Psoas muscle (tissue), 8 donors: Measurements from ENCODE around the gene PCDHGB6. TPM values are rescaled to one million over a fixed set of nuclear protein-coding genes. Genes with fewer than 3 reads are reported as not detected.

Experiments
- ATAC-seq, 4 donors: fragments of 200-7000 bp; cut with Tn5 transposase; one replicate each; pipeline ENCODE4 v1.9.1; 2020; ENCODE audit warnings: moderate library complexity in 3 of 4, mild to moderate bottlenecking in 2 of 4
- DNase-seq, 2 donors: peaks; one replicate each; pipeline ENCODE4 v3.0.0-alpha.2; 2020
- H3K27ac ChIP-seq: fragments of 200-600 bp; one replicate; pipeline ENCODE4 v1.8.0; 2022
- H3K27me3 ChIP-seq, 3 donors: fragments of 200-600 bp in 1 of 3; one replicate each; pipeline versions ENCODE4 v1.6.1 to v1.8.0; 2013 to 2022; ENCODE audit warnings: low read length in 2 of 3, mild to moderate bottlenecking in 2 of 3, moderate library complexity in 1 of 3; ENCODE audit not compliant: insufficient read depth in 3 of 3
- H3K36me3 ChIP-seq, 2 donors: fragments of 200-600 bp in 1 of 2; one replicate each; pipeline versions ENCODE4 v1.6.1 to v1.8.0; 2013 to 2022; ENCODE audit warnings: low read depth in 1 of 2, mild to moderate bottlenecking in 1 of 2, moderate library complexity in 1 of 2; ENCODE audit not compliant: insufficient read depth in 1 of 2
- H3K4me1 ChIP-seq: fragments of 200-600 bp; one replicate; pipeline ENCODE4 v1.8.0; 2022
- H3K4me3 ChIP-seq: fragments of 200-600 bp; one replicate; pipeline ENCODE4 v1.8.0; 2022; ENCODE audit warnings: mild to moderate bottlenecking
- H3K9me3 ChIP-seq: fragments of 200-600 bp; one replicate; pipeline ENCODE4 v1.8.0; 2022
- WGBS, 3 donors: extraction: QIAGEN DNeasy Blood & Tissue Kit; methylation state at CpG; one replicate each; pipeline versions ENCODE4 v1.1.6 to v1.1.7; 2013; 5-methylcytosine and 5-hydroxymethylcytosine counted together
- intact Hi-C, 2 donors: fragments of 100-400 bp; cut with DNase I; formaldehyde crosslinking; loops; one replicate each; pipeline versions ENCODE4 v1.11.0 to v1.14.2; 2022
- polyA plus RNA-seq, 3 donors: library from polyadenylated mRNA; stranded (reverse); fragments of 200-250 nt; gene quantifications; one replicate each; pipeline ENCODE4 v1.2.3, GENCODE V29; 2013
- total RNA-seq, 4 donors: library from RNA; stranded (reverse); fragmentation: NEBNext Ultra II Directional in 2 of 4; extraction: Animal tissue kit (Norgen Biotek cat#: 25700) in 2 of 4; gene quantifications; one replicate each; pipeline versions ENCODE4 v1.2.1 to v1.2.4, GENCODE V29; 2021 to 2023
- TF ChIP-seq, protein P1 (sequence below): fragments of 200-600 bp; IDR thresholded peaks from one replicate; pipeline ENCODE4 v1.8.0; 2022; ENCODE audit warnings: antibody characterized with exemption
- donor health status: healthy with polysubstance abuse.
- donor health status: DM: no; HTN: no; CAD: no; lungs with moderate emphysema.
- donor health status: Bipolar disorder and iron deficiency.
- donor health status: healthy.
- donor health status: DM: yes; HTN: yes; CAD: no.
- donor health status: DM: no; HTN: no; CAD: no.
- donor health status: DM: no; HTN: no; CAD: no.
- donor health status: DM: yes; HTN: yes; CAD: no.

The PCDHGB6 gene
- total and polyA plus RNA-seq, 7 donors, result 0.46 to 4.1 (median 2.0) TPM

GRCh38 chr5:141437221-141437620 is 29.4 kb downstream of the PCDHGB6 start:
- intact Hi-C loops, result no loop called here
- ATAC-seq, result no peak
- peaks cover 1% of the 10 kb centered on the region for H3K9me3 ChIP-seq
- no peaks in the 10 kb centered on the region for H3K36me3 ChIP-seq
- no peak overlapping the region for H3K27ac ChIP-seq
- WGBS, 3 donors, result 87 to 96% (median 95%) methylated on average over 2 of the region's 2 CpGs
- no peaks in the 10 kb centered on the region for H3K4me1 ChIP-seq
- TF ChIP-seq, protein P1, sequence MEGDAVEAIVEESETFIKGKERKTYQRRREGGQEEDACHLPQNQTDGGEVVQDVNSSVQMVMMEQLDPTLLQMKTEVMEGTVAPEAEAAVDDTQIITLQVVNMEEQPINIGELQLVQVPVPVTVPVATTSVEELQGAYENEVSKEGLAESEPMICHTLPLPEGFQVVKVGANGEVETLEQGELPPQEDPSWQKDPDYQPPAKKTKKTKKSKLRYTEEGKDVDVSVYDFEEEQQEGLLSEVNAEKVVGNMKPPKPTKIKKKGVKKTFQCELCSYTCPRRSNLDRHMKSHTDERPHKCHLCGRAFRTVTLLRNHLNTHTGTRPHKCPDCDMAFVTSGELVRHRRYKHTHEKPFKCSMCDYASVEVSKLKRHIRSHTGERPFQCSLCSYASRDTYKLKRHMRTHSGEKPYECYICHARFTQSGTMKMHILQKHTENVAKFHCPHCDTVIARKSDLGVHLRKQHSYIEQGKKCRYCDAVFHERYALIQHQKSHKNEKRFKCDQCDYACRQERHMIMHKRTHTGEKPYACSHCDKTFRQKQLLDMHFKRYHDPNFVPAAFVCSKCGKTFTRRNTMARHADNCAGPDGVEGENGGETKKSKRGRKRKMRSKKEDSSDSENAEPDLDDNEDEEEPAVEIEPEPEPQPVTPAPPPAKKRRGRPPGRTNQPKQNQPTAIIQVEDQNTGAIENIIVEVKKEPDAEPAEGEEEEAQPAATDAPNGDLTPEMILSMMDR, result no peak
- DNase-seq, result no peak
- H3K27me3 ChIP-seq, result peaks cover 0 to 5% (median 1%) of the 10 kb centered on the region in 3 donors
- no peak overlapping the region for H3K4me3 ChIP-seq

DNA sequence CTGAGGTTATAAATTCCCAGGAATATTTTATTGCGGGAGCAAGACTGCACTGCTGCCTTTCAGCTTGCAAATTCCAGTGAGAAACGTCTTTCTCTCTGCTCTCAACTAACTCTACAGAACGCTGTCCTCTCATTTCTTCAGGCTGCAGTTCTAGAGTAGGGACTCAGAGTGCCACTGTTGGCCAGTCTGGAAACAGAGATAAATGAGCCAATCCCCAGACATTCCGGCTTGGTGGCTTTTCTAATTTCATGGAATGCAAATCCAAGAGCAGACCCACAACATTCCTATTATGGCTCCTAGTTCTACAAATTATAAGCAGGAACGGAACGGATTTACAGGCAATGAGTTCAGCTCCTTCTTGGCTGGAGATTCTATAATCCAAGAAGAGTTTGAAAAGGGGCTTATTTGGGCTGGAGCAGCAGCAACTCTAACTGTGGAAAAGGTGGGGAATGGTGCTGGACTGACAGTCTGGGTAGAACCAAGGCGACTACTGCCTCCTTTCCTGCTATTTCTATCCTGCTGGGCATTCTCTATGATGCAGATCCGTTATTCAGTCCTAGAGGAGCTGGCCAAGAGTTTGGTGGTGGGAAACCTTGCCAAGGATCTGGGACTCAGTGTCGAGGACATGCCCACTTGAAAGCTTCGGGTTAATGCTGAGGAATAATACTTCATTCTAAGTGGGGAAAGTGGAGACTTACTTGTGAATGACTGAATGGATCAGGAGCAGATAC is 31.8 kb downstream of the PCDHGB6 start:
- WGBS, 3 donors, result 60 to 74% (median 67%) methylated on average over 10 of the region's 10 CpGs
- peak in 2 of 4 donors; percentile 35 for ATAC-seq
- H3K4me1 ChIP-seq, result no peaks in the 10 kb centered on the region
- H3K9me3 ChIP-seq, result no peaks in the 10 kb centered on the region
- H3K27ac ChIP-seq, result no peak overlapping the region
- no peaks in the 10 kb centered on the region for H3K27me3 ChIP-seq
- TF ChIP-seq, protein P1, result no peak
- no peak overlapping the region for H3K4me3 ChIP-seq
- intact Hi-C loops, result no loop called here
- DNase-seq, result no peak
- H3K36me3 ChIP-seq, result no peaks in the 10 kb centered on the region

- 94 to 96% (median 95%) methylated on average over 9 of the region's 9 CpGs for WGBS, 3 donors
- no peaks in the 10 kb centered on the region for H3K36me3 ChIP-seq
- DNase-seq (no peak), ATAC-seq (no peak)
- intact Hi-C loops, result no loop called here
- no peaks in the 10 kb centered on the region for H3K27me3 ChIP-seq
- no peak overlapping the region for H3K4me3 ChIP-seq
- TF ChIP-seq, protein P1, result no peak
- no peaks in the 10 kb centered on the region for H3K9me3 ChIP-seq
- no peaks in the 10 kb centered on the region for H3K4me1 ChIP-seq
- H3K27ac ChIP-seq, result no peak overlapping the region
Measured at GRCh38 chr5:141440341-141440740, 32.5 kb downstream of the PCDHGB6 start.

GRCh38 chr5:141441571-141442170 is 33.9 kb downstream of the PCDHGB6 start:
- WGBS, 3 donors, result 58 to 64% (median 59%) methylated on average over 50 of the region's 50 CpGs
- no peak overlapping the region for H3K27ac ChIP-seq
- intact Hi-C loops, result no loop called here
- H3K27me3 ChIP-seq, result no peaks in the 10 kb centered on the region
- ATAC-seq (no peak), DNase-seq (no peak)
- H3K36me3 ChIP-seq, result no peaks in the 10 kb centered on the region
- TF ChIP-seq, protein P1, result no peak
- no peaks in the 10 kb centered on the region for H3K4me1 ChIP-seq
- H3K9me3 ChIP-seq, result no peaks in the 10 kb centered on the region
- no peak overlapping the region for H3K4me3 ChIP-seq

Other genes starting within 250 kb of the PCDHGB6 start
Only the 30 nearest of the 37 such genes appear.
- gene PCDHB10, start 215.7 kb upstream of the PCDHGB6 start, total RNA-seq, result under 1 TPM; 0.26 to 0.29 (median 0.26) TPM
- under 1 TPM; 0.13 to 0.17 (median 0.14) TPM for gene PCDHB10, start 215.7 kb upstream of the PCDHGB6 start, polyA plus RNA-seq
- 1 to 10 TPM in 2 of 4 donors, under 1 TPM in 2; 0.86 to 1.8 (median 1.1) TPM for gene PCDHB11, start 208.4 kb upstream of the PCDHGB6 start, total RNA-seq
- under 1 TPM; 0.08 to 0.13 (median 0.13) TPM for gene PCDHB11, start 208.4 kb upstream of the PCDHGB6 start, polyA plus RNA-seq
- under 1 TPM; 0.44 to 0.96 (median 0.83) TPM for gene PCDHB12, start 199.3 kb upstream of the PCDHGB6 start, total RNA-seq
- under 1 TPM; 0.10 to 0.21 (median 0.21) TPM for gene PCDHB12, start 199.3 kb upstream of the PCDHGB6 start, polyA plus RNA-seq
- gene PCDHB13, start 194.1 kb upstream of the PCDHGB6 start, total RNA-seq, result under 1 TPM; 0.44 to 0.81 (median 0.62) TPM
- under 1 TPM; 0.06 to 0.26 (median 0.18) TPM for gene PCDHB13, start 194.1 kb upstream of the PCDHGB6 start, polyA plus RNA-seq
- under 1 TPM; 0.48 to 0.75 (median 0.50) TPM for gene PCDHB14, start 184.7 kb upstream of the PCDHGB6 start, total RNA-seq
- gene PCDHB14, start 184.7 kb upstream of the PCDHGB6 start, polyA plus RNA-seq, result under 1 TPM; 0.20 to 0.51 (median 0.32) TPM
- gene PCDHB15, start 162.6 kb upstream of the PCDHGB6 start, total RNA-seq, result 1 to 10 TPM in 2 of 4 donors, under 1 TPM in 2; 0.50 to 2.5 (median 0.91) TPM
- under 1 TPM; 0.44 to 0.58 (median 0.45) TPM for gene PCDHB15, start 162.6 kb upstream of the PCDHGB6 start, polyA plus RNA-seq
- gene SLC25A2, start 104.0 kb upstream of the PCDHGB6 start, total RNA-seq, result under 1 TPM in 2 of 4 donors, not detected in 2; 0.19 to 0.32 TPM
- gene SLC25A2, start 104.0 kb upstream of the PCDHGB6 start, polyA plus RNA-seq, result under 1 TPM in 1 of 3 donors, not detected in 2; 0.04 TPM
- gene TAF7, start 87.2 kb upstream of the PCDHGB6 start, total RNA-seq, result 100 to 1,000 TPM in 2 of 4 donors, 10 to 100 TPM in 2; 92.9 to 139 (median 117) TPM
- gene TAF7, start 87.2 kb upstream of the PCDHGB6 start, polyA plus RNA-seq, result 100 to 1,000 TPM; 112 to 249 (median 139) TPM
- gene PCDHGA1, start 77.5 kb upstream of the PCDHGB6 start, total RNA-seq, result 1 to 10 TPM in 1 of 4 donors, under 1 TPM in 3; 0.51 to 1.4 (median 0.65) TPM
- gene PCDHGA1, start 77.5 kb upstream of the PCDHGB6 start, polyA plus RNA-seq, result 1 to 10 TPM in 1 of 3 donors, under 1 TPM in 2; 0.27 to 2.1 (median 0.56) TPM
- 1 to 10 TPM; 1.2 to 1.8 (median 1.6) TPM for gene PCDHGA2, start 69.3 kb upstream of the PCDHGB6 start, total RNA-seq
- 1 to 10 TPM in 1 of 3 donors, under 1 TPM in 2; 0.22 to 1.1 (median 0.25) TPM for gene PCDHGA2, start 69.3 kb upstream of the PCDHGB6 start, polyA plus RNA-seq
- 1 to 10 TPM in 3 of 4 donors, under 1 TPM in 1; 0.97 to 2.4 (median 1.7) TPM for gene PCDHGA3, start 64.2 kb upstream of the PCDHGB6 start, total RNA-seq
- gene PCDHGA3, start 64.2 kb upstream of the PCDHGB6 start, polyA plus RNA-seq, result under 1 TPM; 0.33 to 0.67 (median 0.34) TPM
- 1 to 10 TPM in 2 of 4 donors, under 1 TPM in 2; 0.71 to 1.8 (median 1.2) TPM for gene PCDHGB1, start 57.9 kb upstream of the PCDHGB6 start, total RNA-seq
- under 1 TPM; 0.08 to 0.22 (median 0.12) TPM for gene PCDHGB1, start 57.9 kb upstream of the PCDHGB6 start, polyA plus RNA-seq
- gene PCDHGA4, start 53.0 kb upstream of the PCDHGB6 start, total RNA-seq, result 1 to 10 TPM in 3 of 4 donors, under 1 TPM in 1; 0.84 to 2.4 (median 2.2) TPM
- under 1 TPM; 0.14 to 0.47 (median 0.40) TPM for gene PCDHGA4, start 53.0 kb upstream of the PCDHGB6 start, polyA plus RNA-seq
- gene PCDHGB2, start 48.0 kb upstream of the PCDHGB6 start, total RNA-seq, result 1 to 10 TPM; 1.2 to 2.4 (median 1.9) TPM
- gene PCDHGB2, start 48.0 kb upstream of the PCDHGB6 start, polyA plus RNA-seq, result under 1 TPM; 0.10 to 0.67 (median 0.65) TPM
- gene PCDHGA5, start 43.9 kb upstream of the PCDHGB6 start, total RNA-seq, result 1 to 10 TPM in 2 of 4 donors, under 1 TPM in 2; 0.84 to 2.0 (median 1.2) TPM
- gene PCDHGA5, start 43.9 kb upstream of the PCDHGB6 start, polyA plus RNA-seq, result under 1 TPM; 0.07 to 0.38 (median 0.35) TPM
- 1 to 10 TPM in 3 of 4 donors, under 1 TPM in 1; 0.92 to 2.0 (median 1.2) TPM for gene PCDHGB3, start 37.8 kb upstream of the PCDHGB6 start, total RNA-seq
- gene PCDHGB3, start 37.8 kb upstream of the PCDHGB6 start, polyA plus RNA-seq, result under 1 TPM; 0.17 to 0.44 (median 0.35) TPM
- 1 to 10 TPM; 1.3 to 2.5 (median 1.8) TPM for gene PCDHGA6, start 34.1 kb upstream of the PCDHGB6 start, total RNA-seq
- gene PCDHGA6, start 34.1 kb upstream of the PCDHGB6 start, polyA plus RNA-seq, result under 1 TPM; 0.03 to 0.72 (median 0.57) TPM
- gene PCDHGA7, start 25.3 kb upstream of the PCDHGB6 start, total RNA-seq, result 1 to 10 TPM in 2 of 4 donors, under 1 TPM in 2; 0.97 to 2.2 (median 1.1) TPM
- under 1 TPM; 0.07 to 0.35 (median 0.35) TPM for gene PCDHGA7, start 25.3 kb upstream of the PCDHGB6 start, polyA plus RNA-seq
- gene PCDHGB4, start 20.3 kb upstream of the PCDHGB6 start, total RNA-seq, result 1 to 10 TPM in 3 of 4 donors, under 1 TPM in 1; 0.99 to 3.0 (median 2.0) TPM
- under 1 TPM; 0.24 to 0.52 (median 0.49) TPM for gene PCDHGB4, start 20.3 kb upstream of the PCDHGB6 start, polyA plus RNA-seq
- 1 to 10 TPM in 3 of 4 donors, under 1 TPM in 1; 0.82 to 1.6 (median 1.3) TPM for gene PCDHGA8, start 15.4 kb upstream of the PCDHGB6 start, total RNA-seq
- gene PCDHGA8, start 15.4 kb upstream of the PCDHGB6 start, polyA plus RNA-seq, result under 1 TPM; 0.04 to 0.30 (median 0.26) TPM
- 1 to 10 TPM; 2.7 to 5.1 (median 4.0) TPM for gene PCDHGB5, start 10.1 kb upstream of the PCDHGB6 start, total RNA-seq
- gene PCDHGB5, start 10.1 kb upstream of the PCDHGB6 start, polyA plus RNA-seq, result 1 to 10 TPM in 1 of 3 donors, under 1 TPM in 2; 0.61 to 1.4 (median 0.95) TPM
- 1 to 10 TPM; 1.5 to 3.5 (median 1.9) TPM for gene PCDHGA9, start 5.2 kb upstream of the PCDHGB6 start, total RNA-seq
- under 1 TPM; 0.11 to 0.42 (median 0.36) TPM for gene PCDHGA9, start 5.2 kb upstream of the PCDHGB6 start, polyA plus RNA-seq
- gene PCDHGA10, start 5.0 kb downstream of the PCDHGB6 start, total RNA-seq, result 1 to 10 TPM in 3 of 4 donors, under 1 TPM in 1; 0.86 to 3.9 (median 2.8) TPM
- under 1 TPM; 0.27 to 0.56 (median 0.39) TPM for gene PCDHGA10, start 5.0 kb downstream of the PCDHGB6 start, polyA plus RNA-seq
- 1 to 10 TPM; 3.8 to 7.2 (median 5.7) TPM for gene PCDHGB7, start 9.7 kb downstream of the PCDHGB6 start, total RNA-seq
- 1 to 10 TPM in 1 of 3 donors, under 1 TPM in 2; 0.70 to 1.1 (median 0.90) TPM for gene PCDHGB7, start 9.7 kb downstream of the PCDHGB6 start, polyA plus RNA-seq
- 1 to 10 TPM in 3 of 4 donors, under 1 TPM in 1; 0.94 to 4.4 (median 2.9) TPM for gene PCDHGA11, start 13.0 kb downstream of the PCDHGB6 start, total RNA-seq
- under 1 TPM; 0.21 to 0.72 (median 0.45) TPM for gene PCDHGA11, start 13.0 kb downstream of the PCDHGB6 start, polyA plus RNA-seq
- gene PCDHGA12, start 22.5 kb downstream of the PCDHGB6 start, total RNA-seq, result 1 to 10 TPM; 2.6 to 6.9 (median 3.6) TPM
- gene PCDHGA12, start 22.5 kb downstream of the PCDHGB6 start, polyA plus RNA-seq, result under 1 TPM; 0.38 to 0.56 (median 0.39) TPM
- gene PCDHGC3, start 67.9 kb downstream of the PCDHGB6 start, total RNA-seq, result 10 to 100 TPM in 3 of 4 donors, 1 to 10 TPM in 1; 7.3 to 25.2 (median 14.2) TPM
- gene PCDHGC3, start 67.9 kb downstream of the PCDHGB6 start, polyA plus RNA-seq, result 10 to 100 TPM in 1 of 3 donors, 1 to 10 TPM in 2; 8.6 to 22.3 (median 9.0) TPM
- 1 to 10 TPM in 1 of 4 donors, under 1 TPM in 3; 0.36 to 1.2 (median 0.65) TPM for gene PCDHGC4, start 77.0 kb downstream of the PCDHGB6 start, total RNA-seq
- gene PCDHGC4, start 77.0 kb downstream of the PCDHGB6 start, polyA plus RNA-seq, result under 1 TPM in 2 of 3 donors, not detected in 1; 0.06 to 0.18 TPM
- gene PCDHGC5, start 81.1 kb downstream of the PCDHGB6 start, total RNA-seq, result 1 to 10 TPM in 1 of 4 donors, under 1 TPM in 3; 0.49 to 1.2 (median 0.65) TPM
- gene PCDHGC5, start 81.1 kb downstream of the PCDHGB6 start, polyA plus RNA-seq, result under 1 TPM in 2 of 3 donors, not detected in 1; 0.08 to 0.95 TPM
- gene DIAPH1, start 211.0 kb downstream of the PCDHGB6 start, total RNA-seq, result 100 to 1,000 TPM; 112 to 217 (median 160) TPM
- gene DIAPH1, start 211.0 kb downstream of the PCDHGB6 start, polyA plus RNA-seq, result 100 to 1,000 TPM in 2 of 3 donors, 10 to 100 TPM in 1; 93.1 to 147 (median 122) TPM